ENCODE measurements around the gene TRIM56.
"Not testable (repeated sequence)": the region's sequence is repeated elsewhere in the genome, so short reads cannot be mapped to it uniquely, and the experiment has no call there.

The TRIM56 gene

DNA sequence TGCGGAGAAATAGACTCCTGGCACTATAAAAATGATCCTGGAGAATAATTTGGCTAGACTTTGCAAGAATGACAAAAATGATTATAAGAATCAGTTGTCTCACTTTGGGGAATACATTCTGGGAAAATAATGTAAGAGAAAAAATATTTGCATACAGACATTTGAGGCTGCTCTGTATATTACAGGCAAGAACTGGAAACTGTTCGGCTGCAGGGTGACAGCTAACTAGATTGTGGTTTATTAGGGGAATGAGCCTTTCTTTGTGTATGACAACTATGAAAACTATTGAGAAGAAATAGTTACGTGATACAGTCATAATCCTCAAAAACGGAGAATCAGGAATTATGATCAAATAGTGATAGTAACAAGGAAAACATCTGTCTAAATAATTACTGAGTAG lies 8.6 kb downstream of the TRIM56 start:
- FAIRE-seq, result no peak

DNA sequence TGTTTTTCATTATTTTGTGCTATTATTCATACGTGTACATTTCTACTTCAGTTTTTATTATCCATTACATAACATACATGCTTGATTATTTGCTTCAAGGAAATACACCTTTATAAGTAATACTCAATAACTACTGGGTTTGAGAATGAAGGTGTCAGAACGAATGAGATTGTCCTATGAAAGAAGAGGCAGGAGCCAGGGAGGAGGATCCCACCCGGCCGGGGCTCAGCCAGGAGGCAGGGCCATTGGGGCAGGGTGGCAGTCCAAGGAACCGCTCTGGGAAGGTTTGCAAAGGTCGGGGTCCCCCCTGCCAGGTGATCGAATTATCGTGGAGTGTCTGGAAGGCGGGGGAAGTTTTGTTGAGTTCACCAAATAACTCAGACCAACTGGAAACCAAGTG lies 9.1 kb downstream of the TRIM56 start:
- FAIRE-seq, result no peak

DNA sequence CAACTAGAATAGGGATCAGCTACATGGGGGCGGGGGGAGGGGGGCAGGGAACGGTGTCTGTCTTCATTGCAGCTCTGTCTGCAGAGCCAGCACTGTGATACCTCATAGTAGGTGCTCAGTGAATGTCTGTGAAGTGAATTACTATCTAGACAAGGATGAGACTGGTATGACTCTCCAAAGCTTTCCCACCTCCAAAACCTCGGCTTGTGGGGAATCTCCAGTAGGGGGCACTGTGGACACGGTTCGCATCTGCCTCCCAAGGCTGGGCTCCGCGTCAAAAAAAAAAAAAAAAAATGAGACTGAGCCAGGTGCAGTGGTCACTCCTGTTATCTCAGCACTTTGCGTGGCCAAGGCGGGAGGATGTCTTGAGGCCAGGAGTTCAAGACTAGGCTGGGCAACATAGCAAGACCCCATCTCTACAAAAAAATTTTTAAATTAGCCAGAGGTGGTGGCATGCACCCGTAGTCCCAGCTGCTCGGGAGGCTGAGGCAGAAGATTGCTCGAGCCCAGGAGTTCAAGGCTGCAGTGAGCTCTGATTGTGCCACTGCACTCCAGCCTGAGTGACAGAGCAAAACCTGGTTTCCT lies 9.6 kb downstream of the TRIM56 start:
- FAIRE-seq, result no peak

DNA sequence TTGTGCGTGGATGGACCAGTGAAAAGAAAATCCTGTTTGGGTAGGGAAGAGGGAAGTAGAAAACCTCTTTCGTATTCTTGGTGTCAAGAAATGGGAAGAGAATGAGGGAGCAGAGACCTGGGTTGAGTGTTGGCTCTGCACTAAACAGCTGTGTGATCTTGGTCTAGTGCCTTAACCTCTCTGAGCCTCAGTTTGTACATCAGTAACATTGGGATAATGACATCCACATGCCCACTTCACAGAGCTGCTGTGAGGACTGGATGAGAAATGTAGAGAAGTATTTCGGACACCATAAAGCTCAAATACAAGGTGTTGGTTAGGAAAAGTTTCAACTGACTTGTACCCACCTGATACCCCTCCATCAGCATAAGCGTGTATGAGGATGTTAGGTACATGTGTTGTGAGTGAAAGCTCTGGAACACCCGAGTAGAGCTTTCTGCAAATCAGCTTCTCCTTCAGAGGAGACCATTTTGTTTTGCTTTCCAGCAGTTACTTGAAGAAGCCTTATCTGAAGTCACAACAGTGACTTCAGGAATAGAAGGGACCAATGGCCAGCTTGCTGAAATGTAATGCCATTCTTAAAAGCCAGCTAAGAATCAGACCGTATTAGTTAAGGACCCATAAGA lies 11.2 kb downstream of the TRIM56 start:
- no peak for FAIRE-seq

DNA sequence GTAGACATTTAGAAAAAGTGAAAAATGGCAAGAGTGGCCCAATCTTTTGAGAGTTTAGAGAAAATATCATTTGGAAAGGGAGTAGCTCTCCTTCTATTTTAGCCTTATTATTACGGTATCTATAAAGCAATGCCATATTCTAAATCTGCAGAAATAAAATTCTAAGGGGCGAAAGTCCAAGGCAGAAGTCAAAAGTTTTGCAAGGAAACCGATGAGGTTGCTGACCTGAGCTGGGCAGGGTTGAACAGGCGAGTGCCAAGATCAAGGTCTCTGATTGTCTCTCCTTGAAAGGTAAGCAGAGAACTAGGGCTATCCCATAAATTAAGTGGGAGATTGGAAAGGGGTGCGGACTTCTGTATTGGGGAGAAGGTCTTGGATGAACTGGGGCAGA lies 11.7 kb downstream of the TRIM56 start:
- FAIRE-seq, result no peak

DNA sequence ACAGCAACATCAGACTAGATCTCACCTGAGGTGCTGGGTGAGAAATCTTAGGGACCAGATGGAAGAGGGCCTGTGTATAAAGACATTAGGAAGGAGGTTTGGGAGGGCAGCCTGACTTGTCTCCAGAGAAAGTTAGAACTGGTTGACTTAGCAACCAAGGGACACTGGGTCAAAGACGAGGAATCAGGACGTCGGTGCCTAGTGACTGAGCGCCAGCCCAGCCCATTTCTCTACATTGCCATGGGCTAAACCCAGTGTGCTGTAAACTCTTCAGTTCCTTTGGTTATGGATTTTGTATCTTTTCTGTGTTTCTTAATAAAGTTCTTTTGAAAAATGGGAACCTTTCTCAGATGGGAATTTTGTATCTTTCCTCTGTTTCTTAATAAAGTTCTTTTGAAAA lies 12.3 kb downstream of the TRIM56 start:
- FAIRE-seq, result no peak

DNA sequence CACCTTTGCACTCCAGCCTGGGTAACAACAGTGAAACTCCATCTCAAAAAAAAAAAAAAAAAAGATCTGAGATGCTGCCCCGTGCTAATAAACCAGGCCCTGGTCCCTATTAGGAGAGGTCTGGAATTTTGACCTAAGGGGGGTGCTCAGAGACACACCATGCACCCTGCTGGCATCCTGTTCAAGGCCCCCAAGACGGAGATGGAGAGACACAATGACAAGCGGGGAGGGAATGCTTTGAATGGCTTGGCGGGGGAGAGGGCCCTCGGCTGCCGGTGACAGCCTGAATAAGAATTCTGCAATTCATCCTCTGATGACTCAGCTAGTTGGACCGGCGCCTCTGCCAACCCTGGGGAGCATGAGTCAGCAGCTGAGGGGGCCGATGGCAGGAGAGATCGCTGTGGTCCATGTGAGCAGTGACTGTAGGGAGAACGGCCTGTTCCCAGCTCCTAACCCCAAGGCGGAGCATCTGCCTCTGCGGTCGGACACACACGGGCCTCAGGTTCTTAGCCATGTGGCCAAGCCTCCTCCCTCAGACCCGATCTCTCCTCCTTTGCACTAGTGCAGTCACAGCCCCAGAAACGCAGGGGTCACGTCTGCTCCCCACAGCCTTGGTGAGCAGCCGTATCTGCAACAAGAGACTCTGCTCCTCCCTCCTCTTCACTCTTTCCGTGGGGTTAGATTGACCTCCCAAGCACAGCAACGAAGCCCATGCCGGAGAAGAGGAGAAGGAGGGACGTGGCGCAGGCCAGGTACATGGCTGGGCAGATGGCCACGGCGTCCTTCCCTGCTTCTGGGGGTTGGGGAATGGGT lies 14.9 kb downstream of the TRIM56 start:
- FAIRE-seq, result no peak

DNA sequence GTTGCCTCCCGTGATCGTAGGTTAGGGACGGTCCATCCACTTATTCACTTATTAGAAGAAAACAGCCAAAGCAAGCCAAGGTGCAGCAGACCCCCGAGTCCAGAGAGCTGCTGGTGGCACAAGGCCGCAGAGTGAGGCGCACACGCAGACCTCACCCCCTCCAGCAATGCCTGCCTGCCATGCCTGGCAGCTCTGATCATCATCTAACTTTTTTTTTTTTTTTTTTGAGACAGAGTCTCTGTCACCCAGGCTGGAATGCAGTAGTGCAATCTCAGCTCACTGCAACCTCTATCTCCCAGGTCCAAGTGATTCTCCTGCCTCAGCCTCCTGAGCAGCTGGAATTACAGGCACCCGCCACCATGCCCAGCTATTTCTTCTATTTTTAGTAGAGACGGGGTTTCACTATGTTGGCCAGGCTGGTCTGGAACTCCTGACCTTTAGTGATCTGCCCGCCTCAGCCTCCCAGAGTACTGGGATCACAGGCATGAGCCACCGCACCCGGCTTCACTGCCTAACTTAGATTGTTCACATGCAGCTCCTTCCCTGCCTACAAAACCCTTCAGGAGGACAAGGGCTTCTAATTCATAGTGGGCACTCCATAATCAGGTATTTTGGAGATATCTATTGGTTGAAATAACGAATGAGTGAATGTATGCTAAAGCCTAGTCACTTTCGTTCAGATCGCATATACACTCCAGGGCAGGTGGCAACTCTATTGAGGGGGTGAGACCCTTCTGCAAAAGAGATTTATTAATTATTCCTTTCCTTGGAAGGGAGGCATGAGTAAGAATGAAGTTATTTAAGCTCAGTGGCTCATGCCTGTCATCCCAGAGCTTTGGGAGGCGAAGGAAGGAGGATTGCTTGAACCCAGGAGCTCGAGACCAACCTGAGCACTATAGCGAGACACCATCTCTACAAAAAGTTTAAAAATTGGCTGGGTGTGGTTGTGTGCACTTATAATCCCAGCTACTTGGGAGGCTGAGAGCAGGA lies 15.9 kb downstream of the TRIM56 start:
- no peak for FAIRE-seq

DNA sequence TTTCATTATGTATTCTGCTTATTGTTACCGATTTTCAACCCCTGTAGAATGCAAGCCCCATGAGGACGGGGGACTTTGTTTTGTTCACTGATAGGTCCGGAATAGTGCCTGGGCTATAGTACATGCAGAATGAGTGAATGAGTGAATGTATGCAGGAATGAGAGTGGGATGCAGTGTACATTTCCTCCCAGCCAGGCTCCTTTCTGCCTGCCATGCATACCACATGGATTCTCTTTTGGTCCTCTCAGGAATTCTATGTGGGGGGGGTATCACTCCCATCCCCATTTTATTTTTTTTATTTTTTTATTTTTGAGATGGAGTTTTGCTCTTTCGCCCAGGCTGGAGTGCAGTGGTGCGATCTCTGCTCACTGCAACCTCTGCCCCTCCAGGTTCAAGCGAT lies 16.7 kb downstream of the TRIM56 start:
- no peak for FAIRE-seq

DNA sequence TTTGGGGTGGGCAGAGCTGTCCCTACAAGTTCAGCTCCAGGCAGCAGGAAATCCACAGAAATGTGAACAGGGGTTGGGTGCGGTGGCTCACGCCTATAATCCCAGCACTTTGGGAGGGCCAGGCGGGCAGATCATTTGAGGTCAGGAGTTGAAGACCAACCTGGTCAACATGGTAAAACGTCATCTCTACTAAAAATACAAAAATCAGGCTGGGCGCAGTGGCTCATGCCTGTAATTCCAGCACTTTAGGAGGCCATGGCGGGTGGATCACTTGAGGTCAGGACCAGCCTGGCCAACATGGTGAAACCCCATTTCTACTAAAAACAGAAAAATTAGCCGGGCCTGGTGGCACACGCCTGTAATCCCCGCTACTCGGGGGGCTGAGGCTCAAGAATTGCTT lies 18.4 kb downstream of the TRIM56 start:
- FAIRE-seq, result not testable (repeated sequence)

DNA sequence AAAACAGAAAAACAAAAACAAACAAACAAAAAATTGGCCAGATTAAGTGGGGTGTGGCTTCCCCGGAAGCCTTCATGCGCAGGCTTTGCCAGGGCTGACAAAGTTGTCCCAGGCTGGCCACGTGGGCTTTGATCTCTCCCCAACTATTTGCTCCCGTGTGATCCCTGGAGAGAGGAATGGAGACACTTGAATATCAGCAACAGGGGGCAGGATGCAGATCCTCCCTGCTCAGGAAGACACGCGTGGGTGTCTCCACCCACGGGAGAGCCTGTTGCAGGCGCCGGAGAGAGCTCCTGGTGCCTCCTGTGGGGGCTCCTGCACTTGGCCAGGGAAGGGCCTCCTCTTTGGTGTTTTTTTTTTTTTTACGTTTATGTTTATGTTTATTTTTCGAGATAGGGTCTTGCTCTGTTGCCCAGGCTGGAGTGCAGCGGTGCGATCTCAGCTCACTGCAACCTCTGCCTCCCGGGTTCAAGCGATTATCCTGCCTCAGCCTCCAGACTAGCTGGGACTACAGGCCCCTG lies 19.0 kb downstream of the TRIM56 start:
- no peak for FAIRE-seq

DNA sequence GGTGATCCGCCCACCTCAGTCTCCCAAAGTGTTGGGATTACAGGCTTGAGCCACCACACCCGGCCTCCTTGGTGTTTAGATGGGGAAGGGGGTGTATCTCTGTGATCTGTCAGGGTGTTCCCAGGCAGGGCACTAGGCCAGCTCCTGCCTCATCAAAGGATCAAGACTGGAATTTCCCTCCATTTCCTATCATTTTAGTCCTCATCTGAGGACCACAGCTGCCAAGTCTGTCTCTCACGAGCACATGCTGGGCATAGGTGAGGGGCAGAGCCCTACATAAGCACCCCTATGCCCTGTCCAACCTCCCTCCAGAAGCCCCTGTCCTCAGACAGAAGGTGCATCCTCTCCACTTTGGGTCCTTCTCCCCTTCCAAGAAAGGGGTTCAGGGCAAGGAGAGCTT lies 19.5 kb downstream of the TRIM56 start:
- FAIRE-seq, result no peak

DNA sequence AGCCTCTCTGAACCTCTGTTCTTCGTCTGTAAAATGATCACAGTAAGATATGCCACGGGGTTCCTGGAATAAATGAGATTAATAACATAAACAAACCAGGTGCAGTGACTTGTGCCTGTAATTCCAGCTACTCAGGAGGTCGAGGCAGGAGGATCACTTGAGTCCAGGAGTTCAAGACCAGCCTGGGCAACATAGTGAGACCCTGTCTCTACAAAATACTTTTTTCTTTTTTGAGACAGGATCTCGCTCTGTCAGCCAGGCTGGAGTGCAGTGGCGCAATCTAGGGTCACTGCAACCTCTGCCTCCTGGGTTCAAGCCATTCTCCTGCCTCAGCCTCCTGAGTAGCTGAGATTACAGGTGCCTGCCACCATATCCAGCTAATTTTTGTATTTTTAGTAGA lies 20.0 kb downstream of the TRIM56 start:
- not testable (repeated sequence) for FAIRE-seq

DNA sequence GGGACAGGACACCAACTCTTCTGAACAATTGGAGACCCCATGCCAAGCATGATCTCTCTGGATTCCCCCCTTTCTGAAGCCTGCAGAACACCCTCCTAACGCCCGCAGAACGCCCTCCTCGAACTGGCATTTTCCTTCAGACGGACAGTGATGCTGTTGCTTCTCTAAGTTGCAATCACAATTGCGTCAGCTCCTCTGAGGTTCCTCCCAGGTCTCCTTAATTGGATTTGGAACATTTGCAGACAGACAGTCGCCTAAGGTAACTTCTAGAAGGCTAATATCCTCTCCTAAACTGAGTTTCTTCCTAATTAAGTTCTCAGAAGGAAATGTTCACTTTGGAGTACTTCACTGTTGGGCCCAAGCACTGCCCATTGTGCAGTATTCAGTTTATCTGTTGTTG lies 21.1 kb downstream of the TRIM56 start:
- no peak for FAIRE-seq

DNA sequence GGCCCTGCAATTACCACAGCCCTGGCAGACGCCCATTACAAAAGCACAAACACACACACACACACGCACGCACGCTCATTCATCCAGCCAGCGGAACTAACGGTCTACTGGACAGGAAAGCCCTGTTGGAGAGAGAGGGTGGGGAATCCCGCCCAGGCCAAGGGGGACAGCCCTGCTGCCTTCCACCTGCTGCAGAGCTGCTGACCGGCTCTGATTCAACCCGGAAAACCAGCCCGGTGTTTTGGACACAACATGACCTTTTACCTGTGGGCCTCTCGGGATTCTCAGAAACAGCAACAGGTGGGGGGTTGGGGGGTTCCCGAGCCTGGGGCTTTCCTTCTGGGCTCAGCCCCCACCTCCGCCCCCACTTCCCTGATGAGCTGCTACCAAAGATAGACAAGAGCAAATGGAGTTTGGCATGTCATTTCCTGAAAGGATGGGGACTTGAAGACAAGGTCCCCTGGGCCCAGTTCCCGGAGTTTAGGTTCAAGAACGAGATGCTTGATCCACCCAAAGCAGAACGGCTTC lies 23.1 kb downstream of the TRIM56 start:
- no peak for FAIRE-seq

DNA sequence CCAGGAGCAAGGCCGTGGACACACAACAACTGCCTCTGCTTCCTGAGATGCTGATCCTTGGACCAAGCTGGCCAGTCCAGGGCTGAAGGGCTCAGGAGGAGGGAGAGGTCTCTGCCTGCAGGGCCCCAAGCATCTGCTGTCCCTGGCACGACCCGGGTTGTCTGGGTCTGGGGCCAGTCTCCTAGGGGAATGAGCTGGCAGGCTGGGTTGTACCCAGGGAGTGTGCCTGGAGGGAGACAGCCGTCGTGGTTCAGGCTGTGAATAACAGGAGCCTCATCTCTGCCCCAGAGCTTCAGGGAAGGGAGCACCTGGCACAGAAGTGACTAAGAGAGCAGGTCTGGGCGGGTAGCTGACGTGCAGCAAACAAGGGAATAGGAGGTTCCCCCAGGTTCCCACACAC lies 23.7 kb downstream of the TRIM56 start:
- FAIRE-seq, result no peak

DNA sequence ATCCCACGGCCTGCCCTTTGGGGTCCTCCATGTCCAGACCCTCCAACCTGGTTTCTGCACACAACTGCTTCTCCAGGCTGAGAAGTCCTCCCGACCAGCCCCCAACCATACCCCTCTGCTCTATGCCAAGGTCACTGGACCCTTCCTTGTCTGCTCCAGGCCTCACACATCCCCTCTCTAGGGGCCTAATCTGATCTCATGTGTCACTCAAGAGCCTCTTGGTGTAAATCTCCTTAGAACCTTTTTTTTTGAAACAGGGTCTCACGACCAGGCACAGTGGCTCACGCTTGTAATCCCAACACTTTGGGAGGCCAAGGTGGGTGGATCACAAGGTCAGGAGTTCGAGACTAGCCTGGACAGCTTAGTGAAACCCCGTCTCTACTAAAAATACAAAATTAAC lies 24.1 kb downstream of the TRIM56 start:
- FAIRE-seq, result no peak

DNA sequence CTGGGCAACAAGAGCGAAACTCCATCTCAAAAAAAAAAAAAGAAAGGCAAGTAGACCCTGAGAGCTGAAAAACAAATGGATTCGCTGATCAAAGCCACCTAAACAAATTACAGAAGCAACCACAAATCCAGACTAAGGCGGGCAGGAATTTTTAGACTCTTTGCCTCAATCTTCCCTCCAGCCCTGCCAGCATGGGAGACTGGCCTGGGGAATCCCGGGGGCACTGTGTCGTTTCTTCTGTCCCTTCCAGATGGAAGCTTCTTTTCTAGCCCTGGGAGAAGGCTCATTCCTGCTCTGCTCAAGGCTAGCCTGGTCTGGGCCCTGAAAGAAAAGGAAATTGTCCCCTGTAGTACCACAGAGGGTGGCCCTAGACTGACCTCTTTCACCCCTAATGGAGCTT lies 26.0 kb downstream of the TRIM56 start:
- no peak for FAIRE-seq

DNA sequence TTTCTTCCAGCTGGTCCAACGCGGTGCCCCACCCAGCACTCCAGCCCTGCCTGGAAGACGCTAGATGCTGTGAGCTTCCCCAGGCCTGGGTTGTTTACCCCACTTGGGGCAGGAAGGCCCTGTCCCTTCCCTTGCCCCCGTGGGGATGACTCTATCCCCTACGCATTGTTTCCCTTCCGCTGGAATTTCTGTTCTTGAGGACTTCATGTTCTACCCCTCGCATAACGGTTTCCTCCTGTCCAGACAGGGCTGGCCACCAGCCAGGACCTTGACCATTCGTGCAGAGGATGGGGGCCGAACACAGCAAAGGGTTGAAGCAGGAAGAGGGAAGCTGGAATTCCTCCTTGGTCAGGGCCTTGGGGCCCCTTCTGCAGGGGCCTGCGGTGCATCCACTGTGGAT lies 27.0 kb downstream of the TRIM56 start:
- no peak for FAIRE-seq

DNA sequence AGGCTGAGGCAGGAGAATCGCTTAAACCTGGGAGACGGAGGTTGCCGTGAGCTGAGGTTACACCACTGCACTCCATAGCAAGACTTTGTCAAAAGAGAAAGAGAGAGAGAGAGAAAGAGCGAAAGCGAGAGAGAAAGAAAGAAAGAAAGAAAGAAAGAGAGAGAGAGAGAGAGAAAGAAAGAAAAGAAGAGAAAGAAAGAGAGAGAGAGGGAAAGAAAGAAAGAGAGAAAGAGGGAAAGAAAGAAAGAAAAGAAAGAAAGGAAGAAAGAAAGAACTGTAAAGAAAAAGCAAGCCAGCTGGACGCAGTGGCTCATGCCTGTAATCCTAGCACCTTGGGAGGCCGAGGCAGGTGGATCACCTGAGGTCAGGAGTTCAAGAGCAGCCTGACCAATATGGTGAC lies 27.9 kb downstream of the TRIM56 start:
- FAIRE-seq, result not testable (repeated sequence)

DNA sequence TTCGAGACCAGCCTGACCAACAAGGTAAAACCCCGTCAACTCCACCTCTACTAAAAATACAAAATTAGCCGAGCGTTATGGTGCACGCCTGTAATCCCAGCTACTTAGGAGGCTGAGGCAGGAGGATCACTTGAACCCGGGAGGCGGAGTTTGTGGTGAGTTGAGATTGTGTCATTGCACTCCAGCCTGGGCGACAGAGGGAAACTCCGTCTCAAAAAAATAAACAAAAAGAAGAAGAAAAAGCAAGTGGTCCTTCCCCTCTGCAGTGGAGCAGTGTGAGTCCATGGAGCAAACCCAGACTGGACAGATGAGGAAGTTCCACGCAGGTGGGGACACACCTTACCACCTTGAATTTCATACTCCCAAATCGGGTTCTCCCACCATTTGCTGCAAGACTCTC lies 28.6 kb downstream of the TRIM56 start:
- no peak for FAIRE-seq

DNA sequence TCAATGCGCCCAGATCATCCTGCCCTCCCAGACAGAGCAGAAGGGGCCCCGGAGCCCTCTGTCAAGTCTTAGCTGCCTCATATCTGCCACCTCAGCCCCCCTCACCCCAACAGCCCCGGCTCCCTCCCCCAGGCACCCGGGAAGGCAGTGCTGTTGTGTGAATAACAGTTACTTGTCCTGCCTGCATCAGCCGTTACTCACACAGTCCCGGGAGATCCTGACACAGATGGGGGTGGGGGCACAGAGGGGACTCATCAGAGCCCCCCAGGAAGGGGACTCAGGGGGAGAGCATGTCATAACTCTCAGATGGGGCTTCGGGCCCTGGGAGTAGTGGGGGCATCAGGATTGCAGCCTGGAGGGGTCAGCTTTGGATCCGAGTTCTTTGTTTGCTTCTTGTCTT lies 29.2 kb downstream of the TRIM56 start:
- FAIRE-seq, result no peak

DNA sequence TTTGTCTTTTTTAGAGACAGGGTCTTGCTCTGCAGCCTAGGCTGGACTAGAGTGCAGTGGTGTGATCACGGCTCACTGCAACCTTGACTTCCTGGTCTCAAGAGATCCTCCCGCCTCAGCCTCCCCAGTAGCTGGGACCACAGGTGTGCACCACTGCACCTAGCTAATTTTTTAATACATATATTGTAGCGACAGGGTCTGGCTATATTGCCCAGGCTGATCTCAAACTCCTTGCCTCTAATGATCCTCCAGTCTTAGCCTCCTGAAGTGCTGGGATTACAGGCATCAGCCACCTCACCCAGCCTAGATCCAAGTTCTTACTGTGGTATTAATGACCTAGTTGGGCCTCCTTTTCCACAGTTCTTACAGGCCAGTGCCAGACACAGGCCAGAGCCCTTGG lies 29.9 kb downstream of the TRIM56 start:
- FAIRE-seq, result no peak

Data from islet of Langerhans (tissue), 1 donor.